Activated B cell treated with CpG ODN at 0.5 μM for 24 hours (primary cell): ENCODE results near the gene ABCB11. TPM values are rescaled to one million over a fixed set of nuclear protein-coding genes. Genes with fewer than 3 reads are reported as not detected.

Experiments used
- ATAC-seq: fragments of 200-7000 bp; cut with Tn5 transposase; one replicate; pipeline ENCODE4 v1.10.0; 2021; ENCODE audit warnings: low read depth, mild to moderate bottlenecking, moderate library complexity
- CTCF ChIA-PET: fragments of 350-600 bp; sonication (Branson Sonifier 250); formaldehyde crosslinking; loops from one replicate; lab custom pipeline; 2021; ENCODE audit warnings: antibody characterized with exemption; lab: Charles Lee
- POLR2A ChIA-PET: fragments of 350-600 bp; sonication (Branson Sonifier 250); formaldehyde crosslinking; loops from one replicate; lab custom pipeline; 2021; ENCODE audit warnings: antibody characterized with exemption; lab: Charles Lee
- DNase-seq: peaks from one replicate; pipeline ENCODE4 v3.0.0; 2022
- H3K27ac Mint-ChIP-seq: one replicate; pipeline ENCODE4 v1.8.0; 2020; ENCODE audit warnings: mixed read lengths
- H3K27me3 Mint-ChIP-seq: one replicate; pipeline ENCODE4 v1.8.0; 2021; ENCODE audit warnings: mixed read lengths
- H3K36me3 Mint-ChIP-seq: one replicate; pipeline ENCODE4 v1.8.0; 2021; ENCODE audit warnings: low read depth, mixed read lengths
- H3K4me1 Mint-ChIP-seq: one replicate; pipeline ENCODE4 v1.8.0; 2021; ENCODE audit warnings: mixed read lengths
- H3K4me3 Mint-ChIP-seq: one replicate; pipeline ENCODE4 v1.8.0; 2020; ENCODE audit warnings: mild to moderate bottlenecking, mixed read lengths
- H3K9me3 Mint-ChIP-seq: one replicate; pipeline ENCODE4 v1.8.0; 2020; ENCODE audit warnings: mixed read lengths
- CTCF ChIP-seq: fragments of 200-600 bp; IDR thresholded peaks from one replicate; pipeline ENCODE4 v1.8.0; 2022; ENCODE audit warnings: antibody characterized with exemption, mild to moderate bottlenecking
- intact Hi-C: fragments of 100-400 bp; cut with micrococcal nuclease; formaldehyde crosslinking; loops from one replicate; pipeline ENCODE4 v1.15.1; 2024
- total RNA-seq: library from RNA; stranded (reverse); gene quantifications from 2 replicates; pipeline ENCODE4 v1.2.3, GENCODE V29; 2022

Gene ABCB11
- total RNA-seq, 1 donor from 2014 or later, result not detected

DNA sequence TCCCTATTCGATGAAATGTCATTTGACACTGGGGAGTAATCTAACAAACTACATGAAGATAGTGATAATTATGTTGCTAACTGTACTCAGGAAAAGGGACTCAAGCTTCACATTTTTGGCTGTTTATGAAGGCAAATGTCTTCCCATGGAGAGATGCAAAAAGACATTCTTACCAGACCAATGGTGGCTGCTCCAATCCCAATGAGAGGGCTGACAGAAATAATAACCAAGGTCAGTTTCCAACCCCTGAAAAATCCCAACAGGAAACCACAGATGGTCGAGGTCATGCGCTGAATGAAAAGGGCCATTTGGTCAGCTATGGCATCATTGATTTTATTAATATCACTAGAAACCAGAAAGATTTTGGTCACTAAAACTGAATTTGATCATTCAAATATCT is 37.6 kb downstream of the ABCB11 start:
- TF ChIP-seq CTCF, result no peak
- H3K4me3 Mint-ChIP-seq, result no peak overlapping the region
- no peaks in the 10 kb centered on the region for H3K4me1 Mint-ChIP-seq
- ChIA-PET POLR2A (no interaction called here), CTCF (no interaction called here)
- DNase-seq, result no peak
- intact Hi-C loops, result no loop called here
- no peaks in the 10 kb centered on the region for H3K36me3 Mint-ChIP-seq
- no peak overlapping the region for H3K27ac Mint-ChIP-seq
- H3K9me3 Mint-ChIP-seq, result no peaks in the 10 kb centered on the region
- ATAC-seq, result no peak
- H3K27me3 Mint-ChIP-seq, result no peaks in the 10 kb centered on the region

- Mint-ChIP-seq H3K27me3 (no peaks in the 10 kb centered on the region), H3K4me1 (no peaks in the 10 kb centered on the region), H3K27ac (no peak overlapping the region), H3K4me3 (no peak overlapping the region), H3K36me3 (no peaks in the 10 kb centered on the region), H3K9me3 (no peaks in the 10 kb centered on the region)
- POLR2A ChIA-PET, result no interaction called here
- ATAC-seq (no peak), DNase-seq (no peak)
- CTCF ChIA-PET, result no interaction called here
- no peak for TF ChIP-seq CTCF
- intact Hi-C loops, result no loop called here
Measured at GRCh38 chr2:168992591-168993349, 38.4 kb downstream of the ABCB11 start.

GRCh38 chr2:168992026-168992425 is 39.1 kb downstream of the ABCB11 start:
- Mint-ChIP-seq H3K9me3 (no peaks in the 10 kb centered on the region), H3K36me3 (no peaks in the 10 kb centered on the region), H3K4me3 (no peak overlapping the region), H3K4me1 (no peaks in the 10 kb centered on the region), H3K27ac (no peak overlapping the region), H3K27me3 (no peaks in the 10 kb centered on the region)
- ATAC-seq (no peak), DNase-seq (no peak)
- no peak for TF ChIP-seq CTCF
- intact Hi-C loops, result no loop called here
- ChIA-PET POLR2A (no interaction called here), CTCF (no interaction called here)

- ATAC-seq (no peak), DNase-seq (no peak)
- POLR2A ChIA-PET, result no interaction called here
- Mint-ChIP-seq H3K4me3 (no peak overlapping the region), H3K4me1 (no peaks in the 10 kb centered on the region), H3K36me3 (no peaks in the 10 kb centered on the region), H3K27ac (no peak overlapping the region), H3K9me3 (no peaks in the 10 kb centered on the region), H3K27me3 (no peaks in the 10 kb centered on the region)
- CTCF ChIA-PET, result no interaction called here
- intact Hi-C loops, result no loop called here
- TF ChIP-seq CTCF, result no peak
Measured at GRCh38 chr2:168988755-168989154, 42.4 kb downstream of the ABCB11 start.

GRCh38 chr2:168986398-168986943 is 44.7 kb downstream of the ABCB11 start:
- CTCF ChIA-PET, result no interaction called here

More at GRCh38 chr2:168986398-168986943, 44.7 kb downstream of the ABCB11 start:
- no peak for ATAC-seq
- POLR2A ChIA-PET, result no interaction called here
- Mint-ChIP-seq H3K36me3 (no peaks in the 10 kb centered on the region), H3K27ac (no peak overlapping the region), H3K4me1 (no peaks in the 10 kb centered on the region), H3K9me3 (no peaks in the 10 kb centered on the region), H3K27me3 (no peaks in the 10 kb centered on the region), H3K4me3 (no peak overlapping the region)
- no peak for TF ChIP-seq CTCF
- DNase-seq, result no peak
- intact Hi-C loops, result no loop called here
